GM23248 (cell line): ENCODE measurements around the gene SFT2D3. TPM values are rescaled to one million over a fixed set of nuclear protein-coding genes. Genes with fewer than 3 reads are reported as not detected.

Experiments used
- DNase-seq: peaks from one replicate; pipeline ENCODE4 v3.0.0-alpha.2; 2015
- H2AFZ ChIP-seq: fragments of 200-600 bp; sonication (generic); 2 replicates; pipeline ENCODE4 v1.6.1; 2016; ENCODE audit warnings: antibody characterized with exemption
- H3F3A ChIP-seq: fragments of 200-600 bp; sonication (generic); 2 replicates; pipeline ENCODE4 v1.6.1; 2016; ENCODE audit warnings: mild to moderate bottlenecking, antibody characterized with exemption, mixed run types; ENCODE audit not compliant: insufficient read depth
- H3K27ac ChIP-seq: fragments of 200-600 bp; sonication (generic); 2 replicates; pipeline ENCODE4 v1.5.1; 2016; ENCODE audit warnings: mild to moderate bottlenecking
- H3K27me3 ChIP-seq: fragments of 200-600 bp; sonication (generic); replicated peaks from 2 replicates; pipeline ENCODE4 v1.6.1; 2016; ENCODE audit warnings: mild to moderate bottlenecking; ENCODE audit not compliant: insufficient read depth
- H3K36me3 ChIP-seq: fragments of 200-600 bp; sonication (generic); 2 replicates; pipeline ENCODE4 v1.6.1; 2016; ENCODE audit warnings: low read depth, mild to moderate bottlenecking
- H3K4me1 ChIP-seq: fragments of 200-600 bp; sonication (generic); 2 replicates; pipeline ENCODE4 v1.6.1; 2016; ENCODE audit warnings: mild to moderate bottlenecking; ENCODE audit not compliant: insufficient read depth
- H3K4me2 ChIP-seq: fragments of 200-600 bp; sonication (generic); one replicate; pipeline ENCODE4 v1.6.1; 2016; ENCODE audit warnings: mild to moderate bottlenecking; ENCODE audit not compliant: unreplicated experiment
- H3K4me3 ChIP-seq: fragments of 200-600 bp; sonication (generic); 2 replicates; pipeline ENCODE4 v1.5.1; 2016; ENCODE audit warnings: mild to moderate bottlenecking
- H3K79me2 ChIP-seq: fragments of 200-600 bp; sonication (generic); 2 replicates; pipeline ENCODE4 v1.6.1; 2016; ENCODE audit warnings: mild to moderate bottlenecking; ENCODE audit not compliant: insufficient read depth
- H3K9ac ChIP-seq: fragments of 200-600 bp; sonication (generic); 2 replicates; pipeline ENCODE4 v1.6.1; 2016; ENCODE audit warnings: mild to moderate bottlenecking
- H3K9me2 ChIP-seq: fragments of 200-600 bp; sonication (generic); 2 replicates; pipeline ENCODE4 v1.6.1; 2016; ENCODE audit warnings: mixed run types, mild to moderate bottlenecking, moderate library complexity; ENCODE audit not compliant: insufficient read depth
- H3K9me3 ChIP-seq: fragments of 200-600 bp; sonication (generic); one replicate; pipeline ENCODE4 v1.6.1; 2017; ENCODE audit warnings: low read depth
- H4K20me1 ChIP-seq: fragments of 200-600 bp; sonication (generic); 2 replicates; pipeline ENCODE4 v1.6.0; 2016; ENCODE audit not compliant: insufficient read depth
- EZH2 ChIP-seq: fragments of 200-600 bp; sonication (generic); IDR thresholded peaks from 2 replicates; pipeline ENCODE4 v1.6.1; 2018; ENCODE audit warnings: antibody characterized with exemption, mild to moderate bottlenecking; ENCODE audit not compliant: insufficient read depth, poor library complexity, severe bottlenecking
- EZH2phosphoT487 ChIP-seq: fragments of 200-600 bp; sonication (generic); IDR thresholded peaks from 2 replicates; pipeline ENCODE4 v1.6.1; 2018; ENCODE audit warnings: antibody characterized with exemption, moderate library complexity, mild to moderate bottlenecking, low read depth; ENCODE audit not compliant: insufficient read depth
- WGBS, 2 experiments: methylation state at CpG; one replicate each; pipeline ENCODE4 v1.1.6; 2015 to 2017; ENCODE audit warnings: low lambda C conversion rate in 2 of 2, low coverage in 1 of 2; ENCODE audit errors: missing lambda C conversion rate in 2 of 2; 5-methylcytosine and 5-hydroxymethylcytosine counted together
- in situ Hi-C: fragments of 300-500 bp; cut with MboI; formaldehyde crosslinking; loops from 2 replicates; pipeline ENCODE4 v1.15.0; 2020
- polyA plus RNA-seq: library from polyadenylated mRNA; unstranded; fragments of >200 nt; fragmentation: Nextera tagmentation; extraction: Ambion mirVana; gene quantifications from 2 replicates; pipeline ENCODE4 v1.2.1, GENCODE V29; 2016
- total RNA-seq: library from RNA; depleted of rRNA; stranded (reverse); fragments of >200 nt; shearing (Covaris generic); gene quantifications from 2 replicates; pipeline ENCODE4 v1.2.3, GENCODE V29; 2014

The SFT2D3 gene
- total and polyA plus RNA-seq, 2 experiments from 2014 or later: 9.4 TPM; not detected in 1

GRCh38 chr2:127715778-127716449, 14.6 kb downstream of the SFT2D3 start:
- 92 to 96% methylated on average over 13 to 14 of the region's 14 CpGs for WGBS, 2 experiments
- H3K9me3 ChIP-seq: no peaks in the 10 kb centered on the region
- no peaks in the 10 kb centered on the region for H4K20me1 ChIP-seq
- H3K9me2 ChIP-seq: no peaks in the 10 kb centered on the region
- in situ Hi-C loops: no loop called here
- DNase-seq: no peak
- H3F3A ChIP-seq: no peaks in the 10 kb centered on the region
- H3K4me2 ChIP-seq: no peak overlapping the region
- no peak overlapping the region for H3K9ac ChIP-seq
- no peak for TF ChIP-seq EZH2phosphoT487
- TF ChIP-seq EZH2: no peak
- H3K27me3 ChIP-seq: no peaks in the 10 kb centered on the region
- H3K4me1 ChIP-seq: no peaks in the 10 kb centered on the region
- no peak overlapping the region for H3K4me3 ChIP-seq
- H2AFZ ChIP-seq: no peak overlapping the region
- H3K36me3 ChIP-seq: peaks cover 6% of the 10 kb centered on the region; the same call in 1 of the 2 replicates
- H3K27ac ChIP-seq: no peak overlapping the region
- no peaks in the 10 kb centered on the region for H3K79me2 ChIP-seq

DNA sequence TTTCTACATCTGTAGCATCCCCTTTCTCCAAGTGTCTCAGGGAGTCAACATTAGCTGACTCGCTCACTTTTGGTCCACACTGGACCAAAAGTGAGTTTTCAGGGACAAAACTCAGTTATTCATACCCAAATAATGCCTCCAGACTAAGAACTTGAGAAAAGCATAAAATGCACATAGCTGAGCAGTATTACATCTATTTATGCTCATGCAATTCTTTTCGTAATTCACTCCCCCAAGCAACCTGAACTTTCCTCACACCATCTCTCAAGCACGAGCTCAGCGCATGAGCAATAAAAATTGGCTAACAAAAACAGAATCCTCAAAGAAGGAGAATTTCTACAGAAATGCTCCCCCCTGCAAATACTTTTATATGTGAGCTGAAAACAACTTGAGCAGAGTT, 17.0 kb downstream of the SFT2D3 start:
- TF ChIP-seq EZH2phosphoT487 (no peak), EZH2 (no peak)
- Histone ChIP-seq H3K9me2 (no peaks in the 10 kb centered on the region), H3K4me3 (no peak overlapping the region), H2AFZ (no peak overlapping the region), H3K4me1 (peaks cover 10% of the 10 kb centered on the region), H3K9me3 (no peaks in the 10 kb centered on the region), H4K20me1 (no peaks in the 10 kb centered on the region), H3K79me2 (no peaks in the 10 kb centered on the region), H3K9ac (no peak overlapping the region), H3F3A (peaks cover 10% of the 10 kb centered on the region; the same call in 1 of the 2 replicates), H3K27me3 (no peaks in the 10 kb centered on the region), H3K27ac (no peak overlapping the region), H3K36me3 (peaks cover 14% of the 10 kb centered on the region), H3K4me2 (no peak overlapping the region)
- DNase-seq: no peak
- WGBS, 2 experiments: 97% methylated on average over 4 of the region's 4 CpGs
- in situ Hi-C loops: no loop called here

GRCh38 chr2:127719301-127720218, 18.3 kb downstream of the SFT2D3 start:
- H4K20me1 ChIP-seq: no peaks in the 10 kb centered on the region
- H3K9me3 ChIP-seq: no peaks in the 10 kb centered on the region
- H3F3A ChIP-seq: peaks cover 10% of the 10 kb centered on the region; the same call in 1 of the 2 replicates
- peaks cover 15% of the 10 kb centered on the region for H3K36me3 ChIP-seq
- H3K27ac ChIP-seq: no peak overlapping the region
- WGBS, 2 experiments: 95 to 99% methylated on average over 12 to 13 of the region's 13 CpGs
- no peak for DNase-seq
- TF ChIP-seq EZH2phosphoT487 (no peak), EZH2 (no peak)
- no peak overlapping the region for H3K9ac ChIP-seq
- no peak overlapping the region for H3K4me3 ChIP-seq
- H2AFZ ChIP-seq: no peak overlapping the region
- H3K79me2 ChIP-seq: no peaks in the 10 kb centered on the region
- in situ Hi-C loops: no loop called here
- H3K27me3 ChIP-seq: no peaks in the 10 kb centered on the region
- H3K9me2 ChIP-seq: no peaks in the 10 kb centered on the region
- H3K4me1 ChIP-seq: peaks cover 10% of the 10 kb centered on the region
- no peak overlapping the region for H3K4me2 ChIP-seq

DNA sequence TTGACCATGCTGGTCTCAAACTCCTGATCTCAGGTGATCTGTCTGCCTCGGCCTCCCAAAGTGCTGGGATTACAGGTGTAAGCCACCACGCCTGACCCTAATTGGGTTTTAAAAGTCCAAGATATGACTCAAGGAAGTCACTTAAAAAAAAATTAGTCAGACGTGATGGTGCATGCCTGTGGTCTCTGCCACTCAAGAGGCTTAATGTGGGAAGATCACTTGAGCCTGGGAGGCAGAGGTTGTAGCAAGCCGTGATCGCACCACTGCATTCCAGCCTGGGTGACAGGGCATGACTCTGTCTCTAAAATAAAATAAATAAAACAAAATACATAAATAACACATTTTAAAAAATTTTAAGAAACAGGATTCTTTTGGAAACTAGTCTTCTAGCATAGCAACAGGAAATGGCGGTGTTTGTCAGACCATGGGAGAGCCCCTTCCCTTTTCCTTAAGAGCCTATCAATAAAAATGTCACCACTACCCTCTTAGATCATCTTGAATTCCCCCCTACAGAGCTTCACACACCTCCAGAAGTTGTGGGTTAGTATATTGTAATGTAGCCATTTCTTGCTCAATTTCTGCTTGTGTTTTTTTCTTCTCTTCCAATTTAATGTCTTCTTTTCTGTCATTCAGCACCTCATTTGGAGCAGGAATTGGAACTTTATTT, 20.1 kb downstream of the SFT2D3 start:
- 70% methylated on average over 6 of the region's 6 CpGs for WGBS, 2 experiments
- Histone ChIP-seq H3K27me3 (no peaks in the 10 kb centered on the region), H3F3A (peaks cover 10% of the 10 kb centered on the region; the same call in 1 of the 2 replicates), H3K4me3 (no peak overlapping the region), H3K4me1 (peaks cover 10% of the 10 kb centered on the region), H3K27ac (peak overlapping the region; percentile 40), H3K9me2 (no peaks in the 10 kb centered on the region), H2AFZ (no peak overlapping the region), H4K20me1 (no peaks in the 10 kb centered on the region), H3K9me3 (no peaks in the 10 kb centered on the region), H3K4me2 (no peak overlapping the region), H3K79me2 (no peaks in the 10 kb centered on the region), H3K36me3 (peaks cover 15% of the 10 kb centered on the region), H3K9ac (no peak overlapping the region)
- TF ChIP-seq EZH2phosphoT487 (no peak), EZH2 (no peak)
- in situ Hi-C loops: no loop called here
- DNase-seq: peak; percentile 63
